Activated naive CD8-positive, alpha-beta T cell treated with anti-CD3 and anti-CD28 coated beads for 36 hours (primary cell): ENCODE data around the gene MAST1. TPM values are rescaled to one million over a fixed set of nuclear protein-coding genes. Genes with fewer than 3 reads are reported as not detected.
"Not testable (repeated sequence)": the region's sequence is repeated elsewhere in the genome, so short reads cannot be mapped to it uniquely, and the experiment has no call there.

Experiments used
- DNase-seq: peaks from one replicate; pipeline ENCODE4 v3.0.0; 2021
- H3K27ac Mint-ChIP-seq: one replicate; pipeline ENCODE4 v1.8.0; 2022; ENCODE audit warnings: mild to moderate bottlenecking, moderate library complexity, mixed read lengths
- H3K27me3 Mint-ChIP-seq: one replicate; pipeline ENCODE4 v1.8.0; 2022; ENCODE audit warnings: mild to moderate bottlenecking, mixed read lengths
- H3K36me3 Mint-ChIP-seq: one replicate; pipeline ENCODE4 v1.8.0; 2021; ENCODE audit warnings: mild to moderate bottlenecking, mixed read lengths
- H3K4me1 Mint-ChIP-seq: one replicate; pipeline ENCODE4 v1.8.0; 2021; ENCODE audit warnings: mixed read lengths
- H3K4me3 Mint-ChIP-seq: one replicate; pipeline ENCODE4 v1.8.0; 2022; ENCODE audit warnings: mild to moderate bottlenecking, moderate library complexity, mixed read lengths
- H3K9me3 Mint-ChIP-seq: one replicate; pipeline ENCODE4 v1.8.0; 2022; ENCODE audit warnings: mixed read lengths
- total RNA-seq, 2 experiments: library from RNA; stranded (reverse); gene quantifications; one replicate each; pipeline ENCODE4 v1.2.3, GENCODE V29; 2021

The MAST1 gene
- total RNA-seq, 2 experiments from 2014 or later = 1.2 to 2.0 TPM

- Mint-ChIP-seq H3K4me1 (peaks cover 30% of the 10 kb centered on the region), H3K36me3 (peaks cover 31% of the 10 kb centered on the region), H3K9me3 (no peaks in the 10 kb centered on the region), H3K27me3 (no peaks in the 10 kb centered on the region), H3K27ac (peak overlapping the region; percentile 87), H3K4me3 (peak overlapping the region; percentile 74)
- peak; percentile 71 for DNase-seq
Measured at GRCh38 chr19:12796146-12797071, 41.9 kb upstream of the MAST1 start.

GRCh38 chr19:12797141-12797587 lies 41.2 kb upstream of the MAST1 start:
- Mint-ChIP-seq H3K36me3 (peaks cover 27% of the 10 kb centered on the region), H3K27ac (no peak overlapping the region), H3K27me3 (no peaks in the 10 kb centered on the region), H3K9me3 (no peaks in the 10 kb centered on the region), H3K4me3 (no peak overlapping the region), H3K4me1 (peaks cover 31% of the 10 kb centered on the region)
- DNase-seq = no peak

- not testable (repeated sequence) for H3K27me3 Mint-ChIP-seq, H3K4me3 Mint-ChIP-seq, H3K9me3 Mint-ChIP-seq, DNase-seq, H3K27ac Mint-ChIP-seq
- H3K36me3 Mint-ChIP-seq = peaks cover 24% of the 10 kb centered on the region
- H3K4me1 Mint-ChIP-seq = peaks cover 35% of the 10 kb centered on the region
Measured at GRCh38 chr19:12797607-12798006, 40.7 kb upstream of the MAST1 start.

GRCh38 chr19:12799742-12800465 lies 38.4 kb upstream of the MAST1 start:
- peak overlapping the region; percentile 91 for H3K4me3 Mint-ChIP-seq
- DNase-seq = no peak
- H3K4me1 Mint-ChIP-seq = peaks cover 27% of the 10 kb centered on the region
- H3K36me3 Mint-ChIP-seq = peaks cover 11% of the 10 kb centered on the region
- no peaks in the 10 kb centered on the region for H3K27me3 Mint-ChIP-seq
- H3K9me3 Mint-ChIP-seq = no peaks in the 10 kb centered on the region
- H3K27ac Mint-ChIP-seq = no peak overlapping the region

- Mint-ChIP-seq H3K4me1 (peaks cover 25% of the 10 kb centered on the region), H3K36me3 (peaks cover 11% of the 10 kb centered on the region), H3K27me3 (no peaks in the 10 kb centered on the region), H3K4me3 (peak overlapping the region; percentile 91), H3K27ac (no peak overlapping the region), H3K9me3 (no peaks in the 10 kb centered on the region)
- no peak for DNase-seq
Measured at GRCh38 chr19:12800466-12800770, 37.9 kb upstream of the MAST1 start.

- Mint-ChIP-seq H3K4me3 (peak overlapping the region; percentile 91), H3K27me3 (no peaks in the 10 kb centered on the region), H3K27ac (peak overlapping the region; percentile 83), H3K9me3 (no peaks in the 10 kb centered on the region), H3K4me1 (peaks cover 22% of the 10 kb centered on the region), H3K36me3 (peaks cover 11% of the 10 kb centered on the region)
- peak; percentile 41 for DNase-seq
Measured at GRCh38 chr19:12800923-12801465, 37.3 kb upstream of the MAST1 start.

GRCh38 chr19:12801466-12802266 lies 36.6 kb upstream of the MAST1 start, which contains the start of the genes PRDX2 and THSD8:
PRDX2 (minus strand) TSS chr19:12801800; CDS start chr19:12801261, 539 bp downstream.
THSD8 (plus strand) TSS chr19:12802069; CDS start chr19:12802072, 3 bp downstream.
- no peaks in the 10 kb centered on the region for H3K27me3 Mint-ChIP-seq
- H3K36me3 Mint-ChIP-seq = peaks cover 14% of the 10 kb centered on the region
- peak within 1 kb of the TSS; percentile 83 for H3K27ac Mint-ChIP-seq
- H3K4me3 Mint-ChIP-seq = peak within 1 kb of the TSS; percentile 91
- H3K9me3 Mint-ChIP-seq = no peaks in the 10 kb centered on the region
- peak; percentile 81 for DNase-seq
- peaks cover 18% of the 10 kb centered on the region for H3K4me1 Mint-ChIP-seq

- peaks cover 14% of the 10 kb centered on the region for H3K36me3 Mint-ChIP-seq
- H3K4me3 Mint-ChIP-seq = peak overlapping the region; percentile 91
- H3K4me1 Mint-ChIP-seq = peaks cover 18% of the 10 kb centered on the region
- H3K27me3 Mint-ChIP-seq = no peaks in the 10 kb centered on the region
- no peaks in the 10 kb centered on the region for H3K9me3 Mint-ChIP-seq
- no peak for DNase-seq
- H3K27ac Mint-ChIP-seq = no peak overlapping the region
Measured at GRCh38 chr19:12802267-12803106, 35.8 kb upstream of the MAST1 start.

- DNase-seq = no peak
- H3K27ac Mint-ChIP-seq = no peak overlapping the region
- no peaks in the 10 kb centered on the region for H3K9me3 Mint-ChIP-seq
Measured at GRCh38 chr19:12804051-12804450, 34.3 kb upstream of the MAST1 start.

GRCh38 chr19:12806242-12807081 lies 31.9 kb upstream of the MAST1 start, which contains the start of gene RNASEH2A:
RNASEH2A (plus strand) TSS chr19:12806584; CDS start chr19:12806674, 90 bp downstream.
- Mint-ChIP-seq H3K4me1 (peaks cover 11% of the 10 kb centered on the region), H3K36me3 (peaks cover 11% of the 10 kb centered on the region), H3K27me3 (no peaks in the 10 kb centered on the region), H3K9me3 (no peaks in the 10 kb centered on the region), H3K27ac (peak within 1 kb of the TSS; percentile 87), H3K4me3 (peak within 1 kb of the TSS; percentile 94)
- peak; percentile 92 for DNase-seq

More at GRCh38 chr19:12804051-12804450, 34.3 kb upstream of the MAST1 start:
- no peak overlapping the region for H3K4me3 Mint-ChIP-seq
- peaks cover 19% of the 10 kb centered on the region for H3K36me3 Mint-ChIP-seq
- no peaks in the 10 kb centered on the region for H3K27me3 Mint-ChIP-seq
- peaks cover 18% of the 10 kb centered on the region for H3K4me1 Mint-ChIP-seq

GRCh38 chr19:12815088-12815487 lies 23.2 kb upstream of the MAST1 start:
- no peak overlapping the region for H3K27ac Mint-ChIP-seq
- H3K36me3 Mint-ChIP-seq = peaks cover 11% of the 10 kb centered on the region
- no peaks in the 10 kb centered on the region for H3K4me1 Mint-ChIP-seq
- no peaks in the 10 kb centered on the region for H3K9me3 Mint-ChIP-seq
- H3K4me3 Mint-ChIP-seq = no peak overlapping the region
- H3K27me3 Mint-ChIP-seq = no peaks in the 10 kb centered on the region
- no peak for DNase-seq

- peaks cover 15% of the 10 kb centered on the region for H3K36me3 Mint-ChIP-seq
Measured at GRCh38 chr19:12817188-12817587, 21.1 kb upstream of the MAST1 start.

GRCh38 chr19:12817810-12818209 lies 20.5 kb upstream of the MAST1 start:
- not testable (repeated sequence) for H3K4me3 Mint-ChIP-seq, DNase-seq, H3K4me1 Mint-ChIP-seq, H3K27ac Mint-ChIP-seq, H3K9me3 Mint-ChIP-seq, H3K27me3 Mint-ChIP-seq
- peaks cover 14% of the 10 kb centered on the region for H3K36me3 Mint-ChIP-seq

More at GRCh38 chr19:12817188-12817587, 21.1 kb upstream of the MAST1 start:
- not testable (repeated sequence) for DNase-seq, H3K9me3 Mint-ChIP-seq, H3K4me1 Mint-ChIP-seq, H3K4me3 Mint-ChIP-seq, H3K27me3 Mint-ChIP-seq, H3K27ac Mint-ChIP-seq
